Large intestine (tissue), 3 donors: Measurements from ENCODE around the gene PRRC2C. TPM values are rescaled to one million over a fixed set of nuclear protein-coding genes. Genes with fewer than 3 reads are reported as not detected.

Experiments
- DNase-seq, 2 donors: peaks; one replicate each; pipeline versions ENCODE4 v3.0.0 to v3.0.0-alpha.2; 2013
- H3K27ac ChIP-seq: one replicate; pipeline ENCODE4 v1.5.1; 2013; ENCODE audit warnings: low read length
- H3K27me3 ChIP-seq: 2 replicates; pipeline ENCODE4 v1.6.1; 2013; ENCODE audit warnings: low read length; ENCODE audit not compliant: control insufficient read depth, insufficient read depth
- H3K36me3 ChIP-seq: 2 replicates; pipeline ENCODE4 v1.6.1; 2013; ENCODE audit warnings: low read length; ENCODE audit not compliant: control insufficient read depth, insufficient read depth
- H3K4me1 ChIP-seq: one replicate; pipeline ENCODE4 v1.6.1; 2013; ENCODE audit warnings: low read length; ENCODE audit not compliant: control insufficient read depth, insufficient read depth
- H3K4me3 ChIP-seq: one replicate; pipeline ENCODE4 v1.5.1; 2013; ENCODE audit warnings: low read length
- H3K9me3 ChIP-seq: one replicate; pipeline ENCODE4 v1.6.1; 2013; ENCODE audit warnings: mild to moderate bottlenecking, low read depth, low read length, moderate library complexity; ENCODE audit not compliant: control insufficient read depth
- WGBS: methylation state at CpG from one replicate; pipeline ENCODE4 v1.1.5; 2013; ENCODE audit warnings: low lambda C conversion rate; ENCODE audit not compliant: insufficient coverage; 5-methylcytosine and 5-hydroxymethylcytosine counted together
- polyA plus RNA-seq: library from polyadenylated mRNA; unstranded; fragments of 120-200 nt; gene quantifications from one replicate; pipeline ENCODE4 v1.2.1, GENCODE V29; 2013

Gene PRRC2C
- polyA plus RNA-seq, 1 donor: 107 TPM

GRCh38 chr1:171623651-171624331, 138.5 kb downstream of the PRRC2C start:
- Histone ChIP-seq H3K36me3 (no peaks in the 10 kb centered on the region), H3K27me3 (peaks cover 3% of the 10 kb centered on the region), H3K9me3 (no peaks in the 10 kb centered on the region), H3K4me1 (no peaks in the 10 kb centered on the region), H3K4me3 (no peak overlapping the region), H3K27ac (no peak overlapping the region)
- WGBS: no CpG with 5 or more reads among the region's 9 CpGs
- DNase-seq: no peak

DNA sequence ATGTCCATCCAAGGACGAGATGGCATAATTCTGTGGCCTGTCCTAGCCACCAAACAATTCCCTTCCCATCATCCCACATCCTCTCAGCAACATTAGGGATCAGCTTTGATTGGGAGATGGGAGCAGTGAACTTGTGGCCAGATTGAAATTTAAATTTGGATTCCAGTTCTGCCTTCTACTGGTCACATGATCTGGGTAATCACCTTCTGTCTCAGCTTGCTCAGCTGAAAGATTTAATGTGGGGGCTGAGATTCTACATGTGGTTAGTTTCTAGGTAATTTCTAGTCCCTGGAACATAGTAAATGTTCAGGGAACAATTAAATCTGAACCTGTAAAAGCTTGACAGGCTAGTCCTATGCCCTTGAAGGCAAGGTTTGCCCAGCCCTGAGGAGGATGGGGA, 139.9 kb downstream of the PRRC2C start:
- no CpG with 5 or more reads among the region's 1 CpG for WGBS
- Histone ChIP-seq H3K9me3 (no peaks in the 10 kb centered on the region), H3K4me3 (no peak overlapping the region)

GRCh38 chr1:171627020-171627419, 141.7 kb downstream of the PRRC2C start:
- no peak for DNase-seq
- Histone ChIP-seq H3K36me3 (no peaks in the 10 kb centered on the region), H3K27ac (no peak overlapping the region), H3K9me3 (no peaks in the 10 kb centered on the region), H3K4me3 (no peak overlapping the region), H3K4me1 (no peaks in the 10 kb centered on the region), H3K27me3 (peaks cover 2% of the 10 kb centered on the region)
- 100% methylated on average over 1 of the region's 5 CpGs for WGBS

More for the DNA sequence above, 139.9 kb downstream of the PRRC2C start:
- Histone ChIP-seq H3K27me3 (peaks cover 3% of the 10 kb centered on the region), H3K4me1 (no peaks in the 10 kb centered on the region), H3K27ac (no peak overlapping the region), H3K36me3 (no peaks in the 10 kb centered on the region)
- no peak for DNase-seq

DNA sequence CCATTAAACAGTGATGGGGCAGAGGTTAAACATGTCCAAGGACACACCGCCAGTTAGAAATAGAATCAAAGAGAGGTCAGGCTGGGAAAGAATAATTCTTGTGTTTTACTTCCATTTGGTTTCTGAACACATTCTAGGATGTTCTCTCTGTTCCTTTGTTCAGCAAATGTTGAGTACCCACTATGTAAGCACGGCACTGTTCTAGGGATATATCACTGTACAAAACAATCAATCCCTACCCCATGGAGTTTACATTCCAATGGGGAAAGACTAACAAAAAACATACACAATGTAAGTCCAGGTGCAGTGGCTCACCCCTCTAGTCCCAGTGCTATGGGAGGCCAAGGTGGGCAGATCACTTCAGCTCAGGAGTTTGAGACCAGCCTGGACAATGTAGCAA, 142.9 kb downstream of the PRRC2C start:
- H3K4me1 ChIP-seq: no peaks in the 10 kb centered on the region
- no peaks in the 10 kb centered on the region for H3K27me3 ChIP-seq
- H3K9me3 ChIP-seq: no peaks in the 10 kb centered on the region
- DNase-seq: no peak
- no peak overlapping the region for H3K27ac ChIP-seq
- 100% methylated on average over 1 of the region's 2 CpGs for WGBS
- no peaks in the 10 kb centered on the region for H3K36me3 ChIP-seq
- H3K4me3 ChIP-seq: no peak overlapping the region

DNA sequence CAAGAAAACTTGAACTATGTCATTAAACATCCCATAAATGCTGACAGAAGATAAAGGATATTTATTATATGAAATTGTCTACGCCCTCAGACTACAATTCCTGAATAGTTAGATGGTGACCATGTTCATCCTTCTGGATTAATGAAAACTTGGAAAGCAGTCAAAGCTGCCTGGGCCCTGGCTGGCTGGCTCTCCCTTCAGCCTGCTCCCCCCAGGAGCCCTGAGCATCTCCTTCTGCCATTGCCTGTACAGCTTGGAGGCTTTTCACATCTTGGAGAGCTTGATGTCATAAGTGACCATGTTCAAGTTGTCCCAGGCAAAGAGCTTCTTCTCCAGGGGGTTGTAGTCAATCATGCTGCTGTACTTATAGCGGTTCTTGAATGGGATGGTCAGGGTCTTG, 150.3 kb downstream of the PRRC2C start:
- H3K36me3 ChIP-seq: no peaks in the 10 kb centered on the region
- DNase-seq: no peak
- no peak overlapping the region for H3K4me3 ChIP-seq
- no peaks in the 10 kb centered on the region for H3K9me3 ChIP-seq
- H3K27ac ChIP-seq: no peak overlapping the region
- WGBS: no CpG with 5 or more reads among the region's 2 CpGs
- no peaks in the 10 kb centered on the region for H3K4me1 ChIP-seq
- no peaks in the 10 kb centered on the region for H3K27me3 ChIP-seq

DNA sequence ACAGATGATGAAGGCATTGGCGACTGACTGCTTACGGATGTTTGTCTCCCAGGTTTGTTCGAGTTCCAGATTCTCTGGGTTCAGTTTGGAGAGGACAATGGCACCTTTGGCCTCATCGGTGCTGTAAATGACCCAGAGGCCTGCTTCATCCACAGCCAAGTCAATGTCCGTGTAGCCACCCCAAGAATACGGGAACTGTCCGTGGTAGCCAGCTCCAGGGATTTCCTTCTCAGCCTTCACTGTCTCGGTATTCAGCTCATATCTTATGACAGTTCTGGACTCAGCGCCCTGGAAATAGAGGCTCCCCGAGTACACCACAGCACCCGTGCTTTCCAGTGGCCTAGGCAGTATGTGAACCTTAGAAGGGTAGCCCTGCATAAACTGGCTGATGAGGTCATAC, 150.8 kb downstream of the PRRC2C start:
- H3K9me3 ChIP-seq: no peaks in the 10 kb centered on the region

DNA sequence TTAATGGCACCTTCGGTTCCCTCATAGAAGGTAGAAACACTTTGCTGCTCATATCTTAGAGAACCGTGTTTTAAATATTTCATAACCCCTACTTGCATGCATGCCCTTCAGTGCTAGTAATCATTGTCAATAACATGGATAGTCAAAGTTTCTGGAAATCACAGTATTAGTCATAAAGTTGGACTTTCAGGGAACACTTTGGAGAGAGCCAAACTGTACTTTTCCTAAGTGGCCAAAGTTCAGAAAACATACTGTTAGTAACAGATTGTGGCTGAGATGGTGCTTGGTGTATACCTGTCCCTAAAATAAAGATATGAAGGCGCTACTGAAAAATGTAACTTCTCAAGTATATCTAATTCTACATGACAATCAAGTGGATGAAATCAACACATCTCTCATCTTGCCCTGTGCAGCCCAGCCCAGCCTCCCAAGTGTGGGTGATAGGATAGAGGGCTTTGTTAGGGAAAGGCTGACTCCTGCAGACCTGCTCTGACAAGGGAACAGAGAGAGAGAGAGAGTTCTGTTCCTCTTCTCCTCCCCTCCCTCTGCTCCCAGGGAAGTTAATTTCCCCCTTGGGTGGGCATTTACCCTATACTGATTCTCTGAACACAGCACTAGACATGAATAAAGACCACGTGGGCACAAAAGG, 152.7 kb downstream of the PRRC2C start:
- DNase-seq: no peak
- Histone ChIP-seq H3K27ac (no peak overlapping the region), H3K9me3 (no peaks in the 10 kb centered on the region), H3K4me3 (no peak overlapping the region), H3K27me3 (no peaks in the 10 kb centered on the region), H3K4me1 (no peaks in the 10 kb centered on the region), H3K36me3 (no peaks in the 10 kb centered on the region)
- no CpG with 5 or more reads among the region's 4 CpGs for WGBS

More for the DNA sequence above, 150.8 kb downstream of the PRRC2C start:
- Histone ChIP-seq H3K4me3 (no peak overlapping the region), H3K27ac (no peak overlapping the region), H3K36me3 (no peaks in the 10 kb centered on the region), H3K27me3 (no peaks in the 10 kb centered on the region), H3K4me1 (no peaks in the 10 kb centered on the region)
- DNase-seq: no peak
- WGBS: no CpG with 5 or more reads among the region's 11 CpGs

DNA sequence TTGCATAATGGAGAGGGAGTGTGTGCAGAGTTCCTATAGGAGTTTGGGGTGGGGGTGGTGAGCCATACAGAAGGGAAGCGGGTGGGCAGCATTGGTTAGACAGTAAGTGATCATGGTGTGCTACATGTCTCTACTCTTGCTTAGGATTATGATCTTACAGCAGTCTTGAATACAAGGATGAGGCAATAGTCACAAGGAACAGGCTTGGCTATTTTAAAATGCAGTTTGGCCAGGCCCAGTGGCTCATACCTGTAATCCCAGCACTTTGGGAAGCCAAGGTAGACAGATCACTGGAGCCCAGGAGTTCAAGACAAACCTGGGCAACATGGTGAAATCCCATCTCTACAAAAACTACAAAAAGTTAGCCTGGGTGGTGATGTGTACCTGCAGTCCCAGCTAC, 154.9 kb downstream of the PRRC2C start:
- H3K9me3 ChIP-seq: no peaks in the 10 kb centered on the region
- no peaks in the 10 kb centered on the region for H3K4me1 ChIP-seq
- no peak overlapping the region for H3K4me3 ChIP-seq
- DNase-seq: no peak
- WGBS: no CpG with 5 or more reads among the region's 1 CpG
- no peaks in the 10 kb centered on the region for H3K36me3 ChIP-seq
- H3K27me3 ChIP-seq: no peaks in the 10 kb centered on the region
- no peak overlapping the region for H3K27ac ChIP-seq

GRCh38 chr1:171641076-171641864, 155.9 kb downstream of the PRRC2C start:
- no peaks in the 10 kb centered on the region for H3K4me1 ChIP-seq
- no peaks in the 10 kb centered on the region for H3K36me3 ChIP-seq
- no peak overlapping the region for H3K4me3 ChIP-seq
- H3K9me3 ChIP-seq: no peaks in the 10 kb centered on the region
- no peaks in the 10 kb centered on the region for H3K27me3 ChIP-seq
- H3K27ac ChIP-seq: no peak overlapping the region
- DNase-seq: no peak
- WGBS: no CpG with 5 or more reads among the region's 10 CpGs

DNA sequence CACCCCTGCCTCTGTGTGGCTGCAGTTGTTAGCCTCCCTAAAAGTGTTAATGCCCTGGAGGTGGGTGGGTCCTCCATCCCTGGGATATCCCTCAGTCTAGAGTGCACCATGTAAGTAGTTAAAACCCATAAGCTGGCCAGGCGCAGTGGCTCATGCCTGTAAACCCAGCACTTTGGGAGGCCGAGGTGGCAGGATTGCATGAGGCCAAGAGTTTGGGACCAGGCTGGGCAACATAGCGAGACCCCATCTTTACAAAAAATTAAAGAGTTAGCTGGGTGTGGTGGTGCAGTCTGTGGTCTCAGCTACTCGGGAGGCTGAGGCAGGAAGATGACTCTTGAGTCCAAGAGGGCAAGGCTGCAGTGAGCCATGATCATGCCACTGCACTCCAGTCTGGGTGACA, 156.9 kb downstream of the PRRC2C start:
- H3K27ac ChIP-seq: no peak overlapping the region
- H3K36me3 ChIP-seq: no peaks in the 10 kb centered on the region
- WGBS: no CpG with 5 or more reads among the region's 4 CpGs
- DNase-seq: no peak
- H3K4me1 ChIP-seq: no peaks in the 10 kb centered on the region
- no peaks in the 10 kb centered on the region for H3K27me3 ChIP-seq
- no peak overlapping the region for H3K4me3 ChIP-seq
- no peaks in the 10 kb centered on the region for H3K9me3 ChIP-seq
